HepG2 (cell line): ENCODE measurements around the gene IDH3A. TPM values are rescaled to one million over a fixed set of nuclear protein-coding genes. Genes with fewer than 3 reads are reported as not detected.

ENCODE experiments used
- FOXM1 ChIP-seq: sonication (generic); formaldehyde crosslinking; IDR thresholded peaks from 2 replicates; pipeline ENCODE4 v1.5.0; 2020; ENCODE audit warnings: missing genetic modification reagents
- GABPB1 ChIP-seq: IDR thresholded peaks from 2 replicates; pipeline ENCODE4 v1.6.1; 2016; ENCODE audit warnings: mild to moderate bottlenecking, missing genetic modification reagents, moderate library complexity, missing compliant biosample characterization
- HIVEP1 ChIP-seq: sonication (generic); formaldehyde crosslinking; IDR thresholded peaks from 2 replicates; pipeline ENCODE4 v1.4.0; 2020; ENCODE audit warnings: mild to moderate bottlenecking, missing genetic modification reagents
- HMG20A ChIP-seq: IDR thresholded peaks from 2 replicates; pipeline ENCODE4 v1.6.1; 2016; ENCODE audit warnings: borderline replicate concordance
- HOXA7 ChIP-seq: sonication (generic); formaldehyde crosslinking; IDR thresholded peaks from 2 replicates; pipeline ENCODE4 v1.8.1; 2022; ENCODE audit warnings: mild to moderate bottlenecking, missing genetic modification reagents, moderate library complexity
- JUN ChIP-seq: sonication (generic); formaldehyde crosslinking; IDR thresholded peaks from 2 replicates; pipeline ENCODE4 v1.4.0; 2020; ENCODE audit warnings: mild to moderate bottlenecking, missing genetic modification reagents
- KLF15 ChIP-seq: sonication (generic); formaldehyde crosslinking; IDR thresholded peaks from 2 replicates; pipeline ENCODE4 v1.8.1; 2023; ENCODE audit warnings: borderline replicate concordance, mild to moderate bottlenecking, inconsistent platforms, missing genetic modification reagents, mixed read lengths
- MYC ChIP-seq: sonication (generic); formaldehyde crosslinking; IDR thresholded peaks from 2 replicates; pipeline ENCODE4 v1.9.0; 2021; ENCODE audit warnings: missing genetic modification reagents, borderline replicate concordance
- NCOA1 ChIP-seq: sonication (generic); formaldehyde crosslinking; IDR thresholded peaks from 2 replicates; pipeline ENCODE4 v1.9.0; 2021; ENCODE audit warnings: missing genetic modification reagents
- RAD21 ChIP-seq: fragments of 450-650 bp; formaldehyde crosslinking; IDR thresholded peaks from 2 replicates; pipeline ENCODE4 v1.5.0; 2020; ENCODE audit warnings: mild to moderate bottlenecking
- RBFOX2 ChIP-seq: fragments of 200-400 bp; formaldehyde crosslinking; IDR thresholded peaks from 2 replicates; pipeline ENCODE4 v1.6.1; 2017; ENCODE audit warnings: low read depth, mild to moderate bottlenecking, low read length
- RBM22 ChIP-seq: fragments of 200-400 bp; formaldehyde crosslinking; optimal IDR thresholded peaks from 2 replicates; pipeline ENCODE3; 2017; ENCODE audit warnings: mild to moderate bottlenecking, low read length, moderate library complexity
- RBM39 ChIP-seq: fragments of 200-400 bp; formaldehyde crosslinking; IDR thresholded peaks from one replicate; pipeline ENCODE4 v1.6.1; 2018; ENCODE audit warnings: antibody characterized with exemption, mild to moderate bottlenecking, low read depth, low read length; ENCODE audit not compliant: poor library complexity, severe bottlenecking
- SUZ12 ChIP-seq: fragments of 150-350 bp; IDR thresholded peaks from 2 replicates; pipeline ENCODE4 v1.6.1; 2014; ENCODE audit warnings: low read depth, low read length
- TCF7 ChIP-seq: sonication (generic); IDR thresholded peaks from 2 replicates; pipeline ENCODE4 v1.6.1; 2016; ENCODE audit warnings: antibody characterized with exemption, low read depth
- ZBTB3 ChIP-seq: sonication (generic); formaldehyde crosslinking; IDR thresholded peaks from 2 replicates; pipeline ENCODE4 v1.4.0; 2020; ENCODE audit warnings: low read depth, mild to moderate bottlenecking, moderate library complexity, missing genetic modification reagents, borderline replicate concordance
- ZBTB37 ChIP-seq: sonication (generic); formaldehyde crosslinking; IDR thresholded peaks from 2 replicates; pipeline ENCODE4 v1.4.0; 2020; ENCODE audit warnings: mild to moderate bottlenecking, missing genetic modification reagents
- ZMYM2 ChIP-seq: sonication (generic); formaldehyde crosslinking; IDR thresholded peaks from 2 replicates; pipeline ENCODE4 v1.8.0; 2022; ENCODE audit warnings: mild to moderate bottlenecking, missing genetic modification reagents
- ZMYM3 ChIP-seq: sonication (generic); formaldehyde crosslinking; IDR thresholded peaks from 2 replicates; pipeline ENCODE4 v1.5.1; 2020; ENCODE audit warnings: mild to moderate bottlenecking, missing genetic modification reagents
- ZNF138 ChIP-seq: sonication (generic); formaldehyde crosslinking; IDR thresholded peaks from 2 replicates; pipeline ENCODE4 v1.5.0; 2020; ENCODE audit warnings: mild to moderate bottlenecking, low read depth, missing genetic modification reagents
- ZNF253 ChIP-seq: sonication (generic); formaldehyde crosslinking; IDR thresholded peaks from 2 replicates; pipeline ENCODE4 v1.8.0; 2022; ENCODE audit warnings: mild to moderate bottlenecking, missing genetic modification reagents, borderline replicate concordance
- ZNF788 ChIP-seq: sonication (generic); formaldehyde crosslinking; IDR thresholded peaks from 2 replicates; pipeline ENCODE4 v1.5.0; 2020; ENCODE audit warnings: mild to moderate bottlenecking, missing genetic modification reagents, borderline replicate concordance
- ZNF839 ChIP-seq: sonication (generic); formaldehyde crosslinking; IDR thresholded peaks from 2 replicates; pipeline ENCODE4 v1.4.0; 2020; ENCODE audit warnings: missing genetic modification reagents, mild to moderate bottlenecking, borderline replicate concordance
- polyA plus RNA-seq, 8 experiments: library from polyadenylated mRNA; depleted of rRNA in 3 of 8; stranded (reverse) in 7 of 8; unstranded in 1 of 8; fragments of >200 nt; fragmentation: Illumina TruSeq in 4 of 8; extraction: Trizol in 4 of 8; gene quantifications; 2 replicates each; pipeline versions ENCODE4 v1.2.1 to v1.2.3, GENCODE V29; 2011 to 2016; ENCODE audit warnings: low read depth in 4 of 8, missing spikeins in 1 of 8, mixed read lengths in 1 of 8; ENCODE audit not compliant: insufficient read depth in 1 of 8
- total RNA-seq, 5 experiments: library from RNA; depleted of rRNA; stranded (reverse); fragments of >200 nt; fragmentation: Illumina TruSeq; extraction: Trizol; gene quantifications; 2 replicates each; pipeline ENCODE4 v1.2.3, GENCODE V29; 2016; ENCODE audit warnings: low read depth in 1 of 5
- TF ChIP-seq, protein P1 (sequence below): sonication (generic); formaldehyde crosslinking; IDR thresholded peaks from 2 replicates; pipeline ENCODE4 v1.4.0; 2020; ENCODE audit warnings: mild to moderate bottlenecking, missing genetic modification reagents, borderline replicate concordance

The IDH3A gene
- total and polyA plus RNA-seq, 2 of the 13 experiments (the other 11 are each of a cell fraction or from before 2014, with no cell fraction given) = 40.7 to 50.7 TPM

DNA sequence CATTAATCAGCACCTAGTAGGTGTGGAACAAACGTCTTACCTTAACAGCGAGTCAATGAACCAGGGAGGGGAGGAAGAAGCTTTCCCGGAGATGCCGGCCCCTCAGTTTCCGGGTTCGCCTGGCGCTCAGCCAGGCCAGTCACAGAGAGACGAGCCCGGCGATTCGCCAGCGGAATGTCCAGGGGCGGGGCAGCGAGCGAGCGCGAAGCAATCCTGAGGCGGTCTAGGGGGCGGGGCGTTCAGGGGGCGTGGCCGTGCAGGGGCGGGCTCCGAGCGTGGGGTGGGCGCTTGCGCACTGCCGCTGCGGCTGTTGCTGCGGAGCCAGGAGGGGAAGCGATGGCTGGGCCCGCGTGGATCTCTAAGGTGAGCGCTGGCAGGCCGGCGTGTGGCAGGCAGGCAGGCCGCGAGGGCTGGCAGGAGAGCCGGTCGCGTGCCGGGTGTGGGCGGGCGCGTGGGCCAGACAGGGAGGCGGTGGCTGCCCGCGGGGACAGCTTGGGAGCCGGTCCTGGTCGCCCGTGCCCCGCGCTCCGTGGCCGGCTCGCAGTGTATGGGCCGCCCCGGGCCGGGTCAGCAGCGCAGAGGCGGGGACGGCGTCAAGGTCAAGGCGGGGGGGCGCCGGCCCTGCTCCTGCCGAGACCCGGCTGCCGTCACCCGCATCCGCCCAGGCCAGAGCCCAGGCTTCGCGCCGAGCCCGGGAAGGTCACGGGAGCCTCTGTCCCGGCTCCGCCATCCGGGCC is at the start of gene IDH3A (continued):
- TF ChIP-seq KLF15 (CRISPR knock-in tag) = no peak
- no peak for TF ChIP-seq TCF7
- no peak for TF ChIP-seq ZNF253 (CRISPR knock-in tag)
- TF ChIP-seq HIVEP1 (CRISPR knock-in tag) = no peak
- TF ChIP-seq RBM39 = no peak
- no peak; the same call in 1 of the 2 replicates for TF ChIP-seq RAD21
- peak; percentile 79 for TF ChIP-seq RBFOX2
- TF ChIP-seq RBM22 = no peak
- no peak for TF ChIP-seq HOXA7
- TF ChIP-seq ZBTB37 = no peak
- peak; percentile 92 for TF ChIP-seq GABPB1 (CRISPR knock-in tag)
- TF ChIP-seq, protein P1, sequence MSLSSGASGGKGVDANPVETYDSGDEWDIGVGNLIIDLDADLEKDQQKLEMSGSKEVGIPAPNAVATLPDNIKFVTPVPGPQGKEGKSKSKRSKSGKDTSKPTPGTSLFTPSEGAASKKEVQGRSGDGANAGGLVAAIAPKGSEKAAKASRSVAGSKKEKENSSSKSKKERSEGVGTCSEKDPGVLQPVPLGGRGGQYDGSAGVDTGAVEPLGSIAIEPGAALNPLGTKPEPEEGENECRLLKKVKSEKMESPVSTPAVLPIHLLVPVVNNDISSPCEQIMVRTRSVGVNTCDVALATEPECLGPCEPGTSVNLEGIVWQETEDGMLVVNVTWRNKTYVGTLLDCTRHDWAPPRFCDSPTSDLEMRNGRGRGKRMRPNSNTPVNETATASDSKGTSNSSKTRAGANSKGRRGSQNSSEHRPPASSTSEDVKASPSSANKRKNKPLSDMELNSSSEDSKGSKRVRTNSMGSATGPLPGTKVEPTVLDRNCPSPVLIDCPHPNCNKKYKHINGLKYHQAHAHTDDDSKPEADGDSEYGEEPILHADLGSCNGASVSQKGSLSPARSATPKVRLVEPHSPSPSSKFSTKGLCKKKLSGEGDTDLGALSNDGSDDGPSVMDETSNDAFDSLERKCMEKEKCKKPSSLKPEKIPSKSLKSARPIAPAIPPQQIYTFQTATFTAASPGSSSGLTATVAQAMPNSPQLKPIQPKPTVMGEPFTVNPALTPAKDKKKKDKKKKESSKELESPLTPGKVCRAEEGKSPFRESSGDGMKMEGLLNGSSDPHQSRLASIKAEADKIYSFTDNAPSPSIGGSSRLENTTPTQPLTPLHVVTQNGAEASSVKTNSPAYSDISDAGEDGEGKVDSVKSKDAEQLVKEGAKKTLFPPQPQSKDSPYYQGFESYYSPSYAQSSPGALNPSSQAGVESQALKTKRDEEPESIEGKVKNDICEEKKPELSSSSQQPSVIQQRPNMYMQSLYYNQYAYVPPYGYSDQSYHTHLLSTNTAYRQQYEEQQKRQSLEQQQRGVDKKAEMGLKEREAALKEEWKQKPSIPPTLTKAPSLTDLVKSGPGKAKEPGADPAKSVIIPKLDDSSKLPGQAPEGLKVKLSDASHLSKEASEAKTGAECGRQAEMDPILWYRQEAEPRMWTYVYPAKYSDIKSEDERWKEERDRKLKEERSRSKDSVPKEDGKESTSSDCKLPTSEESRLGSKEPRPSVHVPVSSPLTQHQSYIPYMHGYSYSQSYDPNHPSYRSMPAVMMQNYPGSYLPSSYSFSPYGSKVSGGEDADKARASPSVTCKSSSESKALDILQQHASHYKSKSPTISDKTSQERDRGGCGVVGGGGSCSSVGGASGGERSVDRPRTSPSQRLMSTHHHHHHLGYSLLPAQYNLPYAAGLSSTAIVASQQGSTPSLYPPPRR (CRISPR knock-in tag) = no peak
- TF ChIP-seq JUN (CRISPR knock-in tag) = 0 out of 2 replicates have a peak, but pooled peaks have one; percentile 21
- no peak for TF ChIP-seq SUZ12
- no peak for TF ChIP-seq NCOA1 (CRISPR knock-in tag)
- TF ChIP-seq MYC (CRISPR knock-in tag) = peak; percentile 76
- TF ChIP-seq ZNF839 (CRISPR knock-in tag) = no peak; the same call in 1 of the 2 replicates
- TF ChIP-seq FOXM1 = no peak
- no peak for TF ChIP-seq ZMYM2 (CRISPR knock-in tag)
- TF ChIP-seq ZBTB3 (CRISPR knock-in tag) = no peak
- no peak for TF ChIP-seq HMG20A
- TF ChIP-seq ZMYM3 = no peak
- TF ChIP-seq ZNF138 = 0 out of 2 replicates have a peak, but pooled peaks have one; percentile 35
- TF ChIP-seq ZNF788 (CRISPR knock-in tag) = peak; percentile 60; the same call in 1 of the 2 replicates
